Choroid plexus epithelial cell (primary cell): ENCODE data around the gene ST7.

ENCODE experiments used
- DNase-seq: peaks from one replicate; pipeline ENCODE4 v3.0.0-alpha.2; 2010; ENCODE audit warnings: low read depth
- H3K4me3 ChIP-seq: 2 replicates; pipeline ENCODE4 v1.5.1; 2011; ENCODE audit warnings: low read depth, mild to moderate bottlenecking, control low read depth, low read length, moderate library complexity
- TF ChIP-seq, protein P1 (sequence below): conservative IDR thresholded peaks from 2 replicates; pipeline ENCODE4 v1.5.1; 2011; ENCODE audit warnings: low read depth, mild to moderate bottlenecking, control low read depth, inconsistent platforms, low read length, moderate library complexity

ST7 gene

DNA sequence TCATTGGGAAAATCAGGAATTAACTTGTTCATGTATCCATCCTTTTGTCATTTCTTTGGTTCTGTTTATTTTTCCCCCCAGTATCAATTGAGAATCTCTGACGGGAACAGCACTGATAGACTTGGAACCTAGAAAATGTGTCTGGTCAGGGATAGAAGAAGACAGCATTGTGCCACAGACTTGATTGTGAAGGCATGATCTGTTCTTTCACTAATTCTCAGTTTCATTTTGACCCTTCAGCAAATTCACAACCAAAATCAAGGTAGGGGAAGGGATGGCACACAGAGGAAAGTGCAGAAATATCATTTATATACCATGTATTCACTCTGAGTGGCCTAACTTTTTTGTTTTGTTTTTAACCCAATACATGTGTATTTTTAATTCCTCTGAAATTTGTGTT lies 262.7 kb downstream of the ST7 start:
- TF ChIP-seq, protein P1, sequence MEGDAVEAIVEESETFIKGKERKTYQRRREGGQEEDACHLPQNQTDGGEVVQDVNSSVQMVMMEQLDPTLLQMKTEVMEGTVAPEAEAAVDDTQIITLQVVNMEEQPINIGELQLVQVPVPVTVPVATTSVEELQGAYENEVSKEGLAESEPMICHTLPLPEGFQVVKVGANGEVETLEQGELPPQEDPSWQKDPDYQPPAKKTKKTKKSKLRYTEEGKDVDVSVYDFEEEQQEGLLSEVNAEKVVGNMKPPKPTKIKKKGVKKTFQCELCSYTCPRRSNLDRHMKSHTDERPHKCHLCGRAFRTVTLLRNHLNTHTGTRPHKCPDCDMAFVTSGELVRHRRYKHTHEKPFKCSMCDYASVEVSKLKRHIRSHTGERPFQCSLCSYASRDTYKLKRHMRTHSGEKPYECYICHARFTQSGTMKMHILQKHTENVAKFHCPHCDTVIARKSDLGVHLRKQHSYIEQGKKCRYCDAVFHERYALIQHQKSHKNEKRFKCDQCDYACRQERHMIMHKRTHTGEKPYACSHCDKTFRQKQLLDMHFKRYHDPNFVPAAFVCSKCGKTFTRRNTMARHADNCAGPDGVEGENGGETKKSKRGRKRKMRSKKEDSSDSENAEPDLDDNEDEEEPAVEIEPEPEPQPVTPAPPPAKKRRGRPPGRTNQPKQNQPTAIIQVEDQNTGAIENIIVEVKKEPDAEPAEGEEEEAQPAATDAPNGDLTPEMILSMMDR, result no peak
- H3K4me3 ChIP-seq, result no peak overlapping the region
- DNase-seq, result no peak

DNA sequence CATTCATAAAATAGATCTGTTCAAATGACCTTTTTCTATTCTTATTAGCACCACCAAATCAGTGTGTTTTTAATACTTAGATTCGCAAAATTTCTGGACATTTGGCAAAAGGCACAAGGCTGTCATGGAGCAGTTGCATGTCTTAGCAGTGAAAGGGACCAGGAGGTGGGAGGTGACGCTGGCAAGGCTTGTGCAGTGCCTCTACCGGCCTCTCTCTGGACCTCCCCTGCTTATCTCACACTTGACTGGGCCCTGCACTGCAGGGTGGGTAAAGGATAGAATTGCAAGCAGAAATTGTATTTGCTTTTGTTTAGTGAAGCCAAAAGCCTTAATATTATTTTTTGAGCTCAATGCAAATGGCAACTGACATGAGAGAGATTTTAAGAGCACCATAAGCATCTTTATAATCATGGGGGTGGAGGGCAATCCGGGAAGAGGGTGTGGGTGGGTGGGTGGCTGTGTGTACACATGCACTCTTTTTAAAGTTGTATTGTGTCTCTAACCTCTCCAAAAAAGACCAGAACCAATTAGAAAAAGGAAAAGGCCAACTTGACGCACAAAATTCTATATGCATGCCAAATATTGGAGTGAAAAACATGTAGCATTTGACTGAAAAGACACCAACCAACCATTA lies 263.3 kb downstream of the ST7 start:
- TF ChIP-seq, protein P1, result no peak
- no peak overlapping the region for H3K4me3 ChIP-seq
- DNase-seq, result no peak

DNA sequence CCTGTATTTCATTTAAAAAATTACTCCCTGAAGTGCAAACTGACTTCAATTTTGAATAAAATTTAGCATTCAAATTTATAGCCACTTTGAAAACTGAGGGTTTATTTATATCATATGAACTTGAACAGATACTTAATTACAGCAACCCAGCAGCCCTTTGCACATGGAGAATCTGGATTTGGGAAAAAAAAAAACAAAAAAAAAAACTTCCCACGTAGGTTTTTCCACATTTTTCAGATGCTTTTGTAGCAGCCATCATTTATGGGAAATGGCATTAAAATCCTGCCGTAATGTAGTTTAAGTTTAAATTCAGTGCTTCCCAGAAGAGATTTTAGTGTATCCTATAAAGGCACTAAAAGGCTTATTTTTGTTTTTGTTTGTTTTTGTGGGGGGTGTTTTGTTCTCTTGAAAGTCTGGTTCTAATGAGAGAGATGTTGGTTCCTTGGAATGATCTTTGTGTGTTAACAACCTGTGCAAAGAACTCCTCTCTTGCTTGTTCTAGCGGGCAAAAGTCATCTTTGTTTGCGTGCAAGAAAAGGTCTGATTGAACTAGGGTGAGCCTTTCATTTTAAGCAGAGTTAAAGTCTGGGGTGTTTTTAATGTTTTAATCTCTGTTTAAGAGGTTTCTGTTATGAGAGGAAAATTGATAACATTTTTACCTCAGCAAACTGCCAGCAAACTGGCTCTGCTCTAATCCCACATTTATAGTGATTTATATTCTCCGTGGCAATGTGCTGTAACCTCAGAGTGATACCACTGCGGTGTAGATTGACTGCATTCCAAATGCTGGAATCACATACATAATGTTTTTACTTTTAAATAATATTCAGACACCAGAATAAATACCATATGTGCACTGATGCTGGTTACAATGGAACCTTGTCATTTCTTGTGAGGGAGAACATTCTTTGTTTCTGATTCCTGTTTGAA lies 264.1 kb downstream of the ST7 start:
- H3K4me3 ChIP-seq, result no peak overlapping the region
- DNase-seq, result peak; percentile 44
- TF ChIP-seq, protein P1, result no peak

DNA sequence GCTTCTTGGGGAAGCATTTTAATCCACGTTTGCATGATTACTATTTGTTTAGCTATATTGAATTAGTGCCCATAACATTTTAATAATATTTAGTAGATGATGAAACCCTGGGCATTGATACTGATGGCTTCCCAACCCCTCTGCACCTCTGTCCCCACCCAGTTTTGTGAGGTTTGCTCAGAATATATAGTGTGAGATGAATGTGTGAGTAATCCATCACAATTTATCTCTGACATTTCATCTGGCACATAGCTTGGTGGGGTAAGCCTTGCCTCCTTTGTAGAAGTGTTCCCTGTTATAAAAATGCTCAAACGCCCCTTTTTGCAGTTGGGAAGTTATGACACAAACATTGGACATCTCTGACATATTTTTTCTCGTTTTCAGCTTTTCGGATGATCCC lies 265.4 kb downstream of the ST7 start:
- H3K4me3 ChIP-seq, result no peak overlapping the region
- no peak for DNase-seq

DNA sequence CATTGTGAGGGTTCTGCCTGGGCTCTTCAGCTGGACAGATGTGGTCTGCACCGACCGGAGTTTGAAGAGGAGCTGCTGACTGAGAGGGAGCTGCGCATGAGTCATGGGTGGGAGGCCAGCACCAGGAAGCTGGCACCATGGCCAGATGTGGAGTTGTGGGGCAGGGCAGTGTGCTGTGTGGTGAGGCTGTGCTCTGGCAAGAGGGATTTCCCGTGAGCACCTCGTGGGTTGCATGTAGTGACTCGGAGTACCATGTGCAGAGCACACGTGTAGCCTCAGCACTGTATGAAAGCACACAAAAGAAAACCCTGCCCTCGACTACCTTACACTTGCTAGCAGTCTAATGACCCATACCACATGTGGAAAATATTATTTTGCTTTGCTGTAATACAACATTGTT lies 266.2 kb downstream of the ST7 start:
- no peak overlapping the region for H3K4me3 ChIP-seq
- TF ChIP-seq, protein P1, result no peak
- DNase-seq, result no peak

More for the DNA sequence above, 265.4 kb downstream of the ST7 start:
- TF ChIP-seq, protein P1, result no peak

DNA sequence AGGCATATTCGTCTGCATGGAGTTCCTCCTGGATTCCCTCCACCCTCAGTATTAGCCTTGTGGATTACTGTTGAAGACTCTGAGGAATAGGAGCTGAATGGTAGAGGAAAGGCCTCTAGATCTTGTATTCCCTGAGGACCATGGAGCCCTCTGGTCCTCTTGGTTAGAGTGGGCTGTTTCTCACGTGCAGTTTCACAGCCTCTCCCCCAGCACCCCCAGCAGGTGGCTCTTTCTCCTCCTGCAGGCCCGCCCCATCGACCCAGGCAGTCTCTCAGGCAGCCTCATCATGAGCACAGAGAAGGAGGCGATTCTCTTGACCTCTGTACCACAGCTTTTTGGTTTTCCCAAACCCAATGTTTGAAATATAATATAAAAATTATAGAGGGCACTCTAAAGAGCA lies 267.5 kb downstream of the ST7 start:
- TF ChIP-seq, protein P1, result no peak
- DNase-seq, result no peak

More for the DNA sequence above, 267.5 kb downstream of the ST7 start:
- no peak overlapping the region for H3K4me3 ChIP-seq
